Measurements from ENCODE around the gene FAM171A1. TPM values are rescaled to one million over a fixed set of nuclear protein-coding genes. Genes with fewer than 3 reads are reported as not detected.
"Not testable (repeated sequence)": the region's sequence is repeated elsewhere in the genome, so short reads cannot be mapped to it uniquely, and the experiment has no call there.

Gene FAM171A1
- total RNA-seq, 1 experiment from 2014 or later: 46.5 TPM

GRCh38 chr10:15342970-15343369 is 28.1 kb downstream of the FAM171A1 start:
- no TSS peak for BruUV-seq (replicated peaks)
- Histone ChIP-seq H3K27me3 (replicated peaks; ENCODE audit: insufficient read depth, low read depth, low read length, poor library complexity) (no peaks in the 10 kb centered on the region), H3K27ac (ENCODE audit: low read depth, low read length, poor library complexity, severe bottlenecking) (no peak overlapping the region), H3K36me3 (ENCODE audit: insufficient read depth, low read length, poor library complexity, severe bottlenecking) (no peaks in the 10 kb centered on the region), H3K9me3 (ENCODE audit: low read depth, low read length, poor library complexity, severe bottlenecking) (no peaks in the 10 kb centered on the region), H3K4me1 (ENCODE audit: insufficient read depth, low read length, poor library complexity, severe bottlenecking) (peaks cover 34% of the 10 kb centered on the region), H3K4me3 (ENCODE audit: low read depth, low read length, poor library complexity, severe bottlenecking) (no peak overlapping the region)
- TF ChIP-seq, protein P1, sequence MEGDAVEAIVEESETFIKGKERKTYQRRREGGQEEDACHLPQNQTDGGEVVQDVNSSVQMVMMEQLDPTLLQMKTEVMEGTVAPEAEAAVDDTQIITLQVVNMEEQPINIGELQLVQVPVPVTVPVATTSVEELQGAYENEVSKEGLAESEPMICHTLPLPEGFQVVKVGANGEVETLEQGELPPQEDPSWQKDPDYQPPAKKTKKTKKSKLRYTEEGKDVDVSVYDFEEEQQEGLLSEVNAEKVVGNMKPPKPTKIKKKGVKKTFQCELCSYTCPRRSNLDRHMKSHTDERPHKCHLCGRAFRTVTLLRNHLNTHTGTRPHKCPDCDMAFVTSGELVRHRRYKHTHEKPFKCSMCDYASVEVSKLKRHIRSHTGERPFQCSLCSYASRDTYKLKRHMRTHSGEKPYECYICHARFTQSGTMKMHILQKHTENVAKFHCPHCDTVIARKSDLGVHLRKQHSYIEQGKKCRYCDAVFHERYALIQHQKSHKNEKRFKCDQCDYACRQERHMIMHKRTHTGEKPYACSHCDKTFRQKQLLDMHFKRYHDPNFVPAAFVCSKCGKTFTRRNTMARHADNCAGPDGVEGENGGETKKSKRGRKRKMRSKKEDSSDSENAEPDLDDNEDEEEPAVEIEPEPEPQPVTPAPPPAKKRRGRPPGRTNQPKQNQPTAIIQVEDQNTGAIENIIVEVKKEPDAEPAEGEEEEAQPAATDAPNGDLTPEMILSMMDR (conservative IDR thresholded peaks at IDR 0.05; ENCODE audit: low read depth, low read length): no peak
- TF ChIP-seq EZH2 (IDR thresholded peaks at IDR 0.05; ENCODE audit: borderline replicate concordance, low read depth, low read length, poor library complexity, severe bottlenecking): no peak
- ChIA-PET CTCF (no interaction called here), POLR2A (ENCODE audit: low non-redundant PET) (no interaction called here)
- intact Hi-C loops (cut with micrococcal nuclease; ENCODE audit: unreplicated experiment): no loop called here
- DNase-seq (ENCODE audit: low spot score): no peak

DNA sequence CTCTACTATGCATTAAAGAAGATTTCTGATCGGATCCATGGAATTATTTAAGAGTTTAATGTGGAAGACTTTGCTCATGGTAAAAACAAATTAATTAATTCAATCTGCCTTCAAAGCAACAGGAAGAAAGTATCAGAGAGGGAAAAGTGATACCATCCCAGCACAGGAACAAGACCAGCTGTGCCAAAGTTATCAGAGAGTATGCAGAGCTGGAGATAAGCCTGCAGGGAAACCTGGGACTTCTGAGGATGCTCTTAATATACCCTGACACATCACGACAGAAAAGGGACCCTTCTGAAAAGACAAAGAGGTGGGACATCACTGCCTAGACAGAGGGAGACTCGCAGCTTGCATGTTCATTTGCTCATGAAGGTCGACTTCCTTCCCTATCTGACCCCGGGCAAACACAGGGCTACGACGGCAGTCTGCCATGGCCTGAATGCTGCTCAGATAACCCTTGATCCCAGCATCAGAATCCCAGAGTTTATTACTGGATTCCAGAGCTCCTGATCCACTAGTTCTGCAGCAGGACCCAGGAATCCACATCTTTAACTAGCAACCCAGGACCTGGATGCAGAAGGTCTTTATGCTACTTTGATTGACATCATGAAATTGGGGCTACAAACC is 29.5 kb downstream of the FAM171A1 start:
- CTCF ChIA-PET: no interaction called here

GRCh38 chr10:15339892-15340291 is 31.2 kb downstream of the FAM171A1 start:
- TF ChIP-seq EZH2 (IDR thresholded peaks at IDR 0.05; ENCODE audit: borderline replicate concordance, low read depth, low read length, poor library complexity, severe bottlenecking): no peak
- TF ChIP-seq, protein P1 (conservative IDR thresholded peaks at IDR 0.05; ENCODE audit: low read depth, low read length): no peak
- Histone ChIP-seq H3K27ac (ENCODE audit: low read depth, low read length, poor library complexity, severe bottlenecking) (no peak overlapping the region), H3K4me1 (ENCODE audit: insufficient read depth, low read length, poor library complexity, severe bottlenecking) (peaks cover 18% of the 10 kb centered on the region), H3K4me3 (ENCODE audit: low read depth, low read length, poor library complexity, severe bottlenecking) (no peak overlapping the region), H3K9me3 (ENCODE audit: low read depth, low read length, poor library complexity, severe bottlenecking) (no peaks in the 10 kb centered on the region), H3K27me3 (replicated peaks; ENCODE audit: insufficient read depth, low read depth, low read length, poor library complexity) (no peaks in the 10 kb centered on the region), H3K36me3 (ENCODE audit: insufficient read depth, low read length, poor library complexity, severe bottlenecking) (no peaks in the 10 kb centered on the region)
- CTCF ChIA-PET: no interaction called here
- no TSS peak for BruUV-seq (replicated peaks)
- intact Hi-C loops (cut with micrococcal nuclease; ENCODE audit: unreplicated experiment): no loop called here
- POLR2A ChIA-PET (ENCODE audit: low non-redundant PET): no interaction called here
- DNase-seq (ENCODE audit: low spot score): no peak

More for the DNA sequence above, 29.5 kb downstream of the FAM171A1 start:
- POLR2A ChIA-PET (ENCODE audit: low non-redundant PET): interaction anchor here (0.6 kb wide), 1 partner anchor 27 kb away, joined by 3 read pairs; no protein-coding TSS in a partner anchor
- BruUV-seq (replicated peaks): no TSS peak
- Histone ChIP-seq H3K27ac (ENCODE audit: low read depth, low read length, poor library complexity, severe bottlenecking) (no peak overlapping the region), H3K36me3 (ENCODE audit: insufficient read depth, low read length, poor library complexity, severe bottlenecking) (no peaks in the 10 kb centered on the region), H3K4me1 (ENCODE audit: insufficient read depth, low read length, poor library complexity, severe bottlenecking) (peaks cover 30% of the 10 kb centered on the region), H3K9me3 (ENCODE audit: low read depth, low read length, poor library complexity, severe bottlenecking) (no peaks in the 10 kb centered on the region), H3K4me3 (ENCODE audit: low read depth, low read length, poor library complexity, severe bottlenecking) (no peak overlapping the region), H3K27me3 (replicated peaks; ENCODE audit: insufficient read depth, low read depth, low read length, poor library complexity) (no peaks in the 10 kb centered on the region)
- intact Hi-C loops (cut with micrococcal nuclease; ENCODE audit: unreplicated experiment): no loop called here
- TF ChIP-seq, protein P1 (conservative IDR thresholded peaks at IDR 0.05; ENCODE audit: low read depth, low read length): no peak
- TF ChIP-seq EZH2 (IDR thresholded peaks at IDR 0.05; ENCODE audit: borderline replicate concordance, low read depth, low read length, poor library complexity, severe bottlenecking): no peak
- DNase-seq (ENCODE audit: low spot score): no peak

GRCh38 chr10:15337441-15337923 is 33.6 kb downstream of the FAM171A1 start:
- POLR2A ChIA-PET (ENCODE audit: low non-redundant PET); H3K27me3 ChIP-seq (replicated peaks; ENCODE audit: insufficient read depth, low read depth, low read length, poor library complexity); intact Hi-C loops (cut with micrococcal nuclease; ENCODE audit: unreplicated experiment); H3K4me1 ChIP-seq (ENCODE audit: insufficient read depth, low read length, poor library complexity, severe bottlenecking); H3K27ac ChIP-seq (ENCODE audit: low read depth, low read length, poor library complexity, severe bottlenecking); H3K4me3 ChIP-seq (ENCODE audit: low read depth, low read length, poor library complexity, severe bottlenecking); BruUV-seq (replicated peaks); H3K9me3 ChIP-seq (ENCODE audit: low read depth, low read length, poor library complexity, severe bottlenecking); DNase-seq (ENCODE audit: low spot score); H3K36me3 ChIP-seq (ENCODE audit: insufficient read depth, low read length, poor library complexity, severe bottlenecking); CTCF ChIA-PET: not testable (repeated sequence)
